ENCODE measurements around the gene NFS1. TPM values are rescaled to one million over a fixed set of nuclear protein-coding genes. Genes with fewer than 3 reads are reported as not detected.
A peak's percentile ranks its signal among the peaks of the same experiment; 100 is the strongest.
"Not testable (repeated sequence)": the region's sequence is repeated elsewhere in the genome, so short reads cannot be mapped to it uniquely, and the experiment has no call there.

The NFS1 gene
- total RNA-seq, 2 donors from 2014 or later: 43.3 to 46.0 TPM

- H3K27ac Mint-ChIP-seq: peak overlapping the region; percentile 88
Observed at GRCh38 chr20:35723652-35724320, 24.6 kb upstream of the NFS1 start.

DNA sequence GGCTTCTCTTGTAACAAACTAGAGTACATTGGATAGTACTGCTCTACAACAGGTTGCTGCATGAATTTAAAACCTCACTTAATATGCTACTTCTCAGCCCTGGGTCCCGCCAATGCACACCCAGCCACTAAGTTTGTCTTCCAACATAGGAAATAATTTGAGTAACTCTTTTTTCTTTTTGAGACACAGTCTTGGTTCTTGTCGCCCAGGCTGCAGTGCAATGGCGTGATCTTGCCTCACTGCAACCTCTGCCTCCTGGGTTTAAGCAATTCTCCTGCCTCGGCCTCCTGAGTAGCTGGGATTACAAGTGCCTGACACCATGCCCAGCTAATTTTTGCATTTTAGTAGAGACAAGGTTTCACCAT lies 24.1 kb upstream of the NFS1 start:
- not testable (repeated sequence) for H3K9me3 Mint-ChIP-seq; H3K27me3 Mint-ChIP-seq (ENCODE audit: low read depth); DNase-seq
- Mint-ChIP-seq H3K4me1 (ENCODE audit: low read depth) (peaks cover 53% of the 10 kb centered on the region), H3K36me3 (ENCODE audit: insufficient read depth in 2 of 2) (peaks cover 32 to 71% of the 10 kb centered on the region in 2 donors), H3K27ac (peak overlapping the region; percentile 88), H3K4me3 (peak overlapping the region in 1 of 2 donors; percentile 54)
- peak in 1 of 2 donors; percentile 6 for ATAC-seq (replicated peaks in 1 of 2)

More at GRCh38 chr20:35723652-35724320, 24.6 kb upstream of the NFS1 start:
- H3K27me3 Mint-ChIP-seq (ENCODE audit: low read depth); H3K9me3 Mint-ChIP-seq; DNase-seq: not testable (repeated sequence)
- peak in 1 of 2 donors; percentile 1 for ATAC-seq (replicated peaks in 1 of 2)
- Mint-ChIP-seq H3K4me1 (ENCODE audit: low read depth) (peaks cover 52% of the 10 kb centered on the region), H3K4me3 (peak overlapping the region in 1 of 2 donors; percentile 31), H3K36me3 (ENCODE audit: insufficient read depth in 2 of 2) (peaks cover 32 to 73% of the 10 kb centered on the region in 2 donors)

DNA sequence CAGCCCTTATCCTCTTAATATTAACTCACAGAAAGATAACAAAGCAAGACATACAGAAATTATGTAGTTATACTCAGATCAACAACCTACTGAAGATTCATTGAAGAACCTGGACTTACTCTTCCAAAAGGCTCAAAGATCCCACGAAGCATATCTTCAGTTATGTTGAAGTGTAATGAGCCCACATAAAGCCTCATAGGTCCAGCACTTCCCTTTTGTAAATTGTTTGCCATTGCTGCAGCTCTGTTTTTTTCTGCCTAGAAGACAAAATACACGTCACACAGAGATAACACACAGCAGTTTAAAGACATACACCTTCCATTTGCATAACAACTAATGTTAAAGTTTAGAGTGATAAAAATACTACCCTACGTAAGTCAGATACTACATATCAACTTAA lies 22.5 kb upstream of the NFS1 start:
- H3K4me3 Mint-ChIP-seq: peak overlapping the region in 1 of 2 donors; percentile 5
- no peaks in the 10 kb centered on the region for H3K9me3 Mint-ChIP-seq

DNA sequence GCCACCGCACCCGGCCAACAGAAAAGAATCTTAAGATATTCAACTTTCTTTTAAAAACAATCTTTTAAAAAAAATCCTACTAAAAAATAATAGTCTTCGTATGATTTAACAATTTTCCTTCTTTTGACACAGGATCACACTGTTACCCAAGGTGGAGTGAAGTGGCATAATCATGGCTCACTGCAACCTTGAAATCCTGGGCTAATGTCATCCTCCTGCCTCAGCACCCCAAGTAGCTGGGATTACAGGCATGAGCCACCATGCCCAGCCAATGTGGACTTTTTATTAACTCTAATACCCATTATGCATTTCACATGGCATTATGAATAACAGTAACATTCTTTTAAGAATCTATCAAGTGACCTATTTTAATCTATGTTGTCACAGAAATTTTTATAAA lies 22.1 kb upstream of the NFS1 start:
- Mint-ChIP-seq H3K27ac (peak overlapping the region; percentile 45), H3K27me3 (ENCODE audit: low read depth) (no peaks in the 10 kb centered on the region), H3K4me1 (ENCODE audit: low read depth) (peaks cover 59% of the 10 kb centered on the region), H3K4me3 (no peak overlapping the region), H3K36me3 (ENCODE audit: insufficient read depth in 2 of 2) (peaks cover 29 to 76% of the 10 kb centered on the region in 2 donors), H3K9me3 (no peaks in the 10 kb centered on the region)
- no peak for ATAC-seq (replicated peaks in 1 of 2)
- DNase-seq: no peak

More for the DNA sequence above, 22.5 kb upstream of the NFS1 start:
- ATAC-seq (replicated peaks in 1 of 2): no peak
- Mint-ChIP-seq H3K36me3 (ENCODE audit: insufficient read depth in 2 of 2) (peaks cover 31 to 77% of the 10 kb centered on the region in 2 donors), H3K27me3 (ENCODE audit: low read depth) (no peaks in the 10 kb centered on the region), H3K27ac (peak overlapping the region; percentile 45), H3K4me1 (ENCODE audit: low read depth) (peaks cover 61% of the 10 kb centered on the region)
- no peak for DNase-seq

DNA sequence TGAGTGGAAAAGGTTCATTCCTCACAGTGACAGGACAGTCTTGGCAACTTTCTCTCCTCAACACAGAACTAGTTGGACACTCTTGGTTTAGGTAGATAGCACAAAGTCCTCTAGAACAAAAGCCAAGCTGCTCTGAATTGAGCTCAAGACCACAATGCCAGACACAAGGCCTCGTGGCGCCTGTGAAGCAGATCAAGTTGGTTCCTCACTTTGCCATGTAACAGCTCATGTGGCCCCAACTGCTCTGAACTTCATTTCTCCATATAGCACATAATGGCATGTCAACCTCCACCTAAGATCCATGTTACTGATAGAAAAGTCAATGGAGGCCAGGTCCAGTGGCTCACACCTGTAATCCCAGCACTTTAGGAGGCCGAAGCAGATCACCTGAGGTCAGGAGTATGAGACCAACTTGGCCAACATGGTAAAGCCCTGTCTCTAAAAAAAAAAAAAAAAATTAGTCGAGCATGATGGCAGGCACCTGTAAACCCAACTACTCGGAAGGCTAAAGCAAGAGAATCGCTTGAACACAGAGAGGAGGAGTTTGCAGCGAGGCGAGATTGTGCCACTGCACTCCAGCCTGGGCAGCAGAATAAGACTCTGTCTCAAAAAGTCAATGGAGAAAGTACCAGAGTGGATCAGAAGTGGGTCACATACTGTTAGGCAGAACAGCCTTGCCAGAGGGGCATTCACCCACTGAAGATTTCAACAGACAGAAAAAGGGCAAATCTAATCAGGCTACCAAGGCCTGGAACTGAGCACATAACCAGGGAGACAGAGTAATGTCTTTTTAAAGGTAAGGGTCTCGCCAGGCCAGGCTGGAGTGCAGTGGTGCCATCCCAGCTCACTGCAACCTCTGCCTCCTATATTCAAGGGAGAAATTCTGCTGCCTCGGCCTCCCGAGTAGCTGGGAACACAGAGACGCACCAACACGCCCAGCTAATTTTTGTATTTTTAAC lies 21.3 kb upstream of the NFS1 start:
- Mint-ChIP-seq H3K4me1 (ENCODE audit: low read depth) (peaks cover 58% of the 10 kb centered on the region), H3K4me3 (no peak overlapping the region), H3K27me3 (ENCODE audit: low read depth) (no peaks in the 10 kb centered on the region), H3K9me3 (no peaks in the 10 kb centered on the region), H3K36me3 (ENCODE audit: insufficient read depth in 2 of 2) (peaks cover 30 to 71% of the 10 kb centered on the region in 2 donors), H3K27ac (peak overlapping the region; percentile 78)
- ATAC-seq (replicated peaks in 1 of 2): peak in 1 of 2 donors; percentile 3
- no peak for DNase-seq

DNA sequence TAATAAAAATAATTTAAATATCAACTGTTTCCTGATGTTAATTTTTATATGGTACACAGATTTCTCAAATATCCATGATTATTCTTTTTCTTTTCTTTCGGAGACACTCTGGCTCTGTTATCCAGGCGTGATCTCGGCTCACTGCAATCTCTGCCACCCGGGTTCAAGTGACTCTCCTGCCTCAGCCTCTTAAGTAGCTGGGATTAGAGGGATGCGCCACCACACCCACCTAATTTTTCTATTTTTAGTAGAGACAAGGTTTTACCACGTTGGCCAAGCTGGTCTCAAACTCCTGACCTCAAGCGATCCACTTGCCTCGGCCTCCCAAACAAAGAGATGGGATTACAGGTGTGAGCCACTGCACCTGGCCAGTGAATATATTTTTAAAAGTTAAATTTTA lies 20.6 kb upstream of the NFS1 start:
- H3K9me3 Mint-ChIP-seq: no peaks in the 10 kb centered on the region
- H3K36me3 Mint-ChIP-seq (ENCODE audit: insufficient read depth in 2 of 2): peaks cover 26 to 69% of the 10 kb centered on the region in 2 donors
- no peak for DNase-seq
- H3K27ac Mint-ChIP-seq: peak overlapping the region; percentile 24
- H3K4me1 Mint-ChIP-seq (ENCODE audit: low read depth): peaks cover 60% of the 10 kb centered on the region
- H3K4me3 Mint-ChIP-seq: no peak overlapping the region
- no peaks in the 10 kb centered on the region for H3K27me3 Mint-ChIP-seq (ENCODE audit: low read depth)
- ATAC-seq (replicated peaks in 1 of 2): no peak

DNA sequence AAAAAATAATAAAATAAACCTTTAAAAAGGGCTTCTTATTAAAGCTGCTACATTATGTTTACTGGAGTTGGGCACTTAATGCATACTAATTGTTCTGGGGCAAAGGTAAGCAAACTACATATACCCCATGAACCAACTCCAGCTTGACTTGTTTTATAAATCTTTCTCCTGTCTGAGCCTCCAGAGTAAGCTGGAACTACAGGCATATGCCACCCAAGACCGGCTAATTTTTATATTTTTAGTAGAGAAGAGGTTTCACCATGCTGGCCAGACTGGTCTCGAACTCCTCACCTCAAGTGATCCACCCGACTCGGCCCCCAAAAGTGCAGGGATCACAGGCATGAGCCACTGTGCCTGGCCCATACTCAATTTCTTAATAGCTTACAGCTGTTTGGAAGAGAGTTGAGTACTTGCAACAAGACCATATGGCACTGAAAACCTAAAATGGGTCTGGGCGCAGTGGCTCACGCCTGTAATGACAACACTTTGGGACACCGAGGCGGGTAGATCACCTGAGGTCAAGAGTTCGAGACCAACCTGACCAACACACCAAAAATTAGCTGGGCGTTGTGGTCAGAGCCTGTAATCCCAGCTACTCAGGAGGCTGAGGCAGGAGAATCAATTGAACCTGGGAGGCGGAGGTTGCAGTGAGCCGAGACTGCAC lies 20.0 kb upstream of the NFS1 start:
- no peaks in the 10 kb centered on the region for H3K27me3 Mint-ChIP-seq (ENCODE audit: low read depth)
- H3K27ac Mint-ChIP-seq: no peak overlapping the region
- peaks cover 22 to 67% of the 10 kb centered on the region in 2 donors for H3K36me3 Mint-ChIP-seq (ENCODE audit: insufficient read depth in 2 of 2)
- no peaks in the 10 kb centered on the region for H3K9me3 Mint-ChIP-seq
- DNase-seq (no peak), ATAC-seq (replicated peaks in 1 of 2) (peak in 1 of 2 donors; percentile 1)
- peaks cover 63% of the 10 kb centered on the region for H3K4me1 Mint-ChIP-seq (ENCODE audit: low read depth)
- no peak overlapping the region for H3K4me3 Mint-ChIP-seq

- DNase-seq; H3K9me3 Mint-ChIP-seq; H3K27me3 Mint-ChIP-seq (ENCODE audit: low read depth); H3K27ac Mint-ChIP-seq; H3K4me3 Mint-ChIP-seq: not testable (repeated sequence)
- peaks cover 63% of the 10 kb centered on the region for H3K4me1 Mint-ChIP-seq (ENCODE audit: low read depth)
- ATAC-seq (replicated peaks in 1 of 2): peak in 1 of 2 donors; percentile 5
- peaks cover 24 to 66% of the 10 kb centered on the region in 2 donors for H3K36me3 Mint-ChIP-seq (ENCODE audit: insufficient read depth in 2 of 2)
Observed at GRCh38 chr20:35718321-35718720, 19.2 kb upstream of the NFS1 start.

DNA sequence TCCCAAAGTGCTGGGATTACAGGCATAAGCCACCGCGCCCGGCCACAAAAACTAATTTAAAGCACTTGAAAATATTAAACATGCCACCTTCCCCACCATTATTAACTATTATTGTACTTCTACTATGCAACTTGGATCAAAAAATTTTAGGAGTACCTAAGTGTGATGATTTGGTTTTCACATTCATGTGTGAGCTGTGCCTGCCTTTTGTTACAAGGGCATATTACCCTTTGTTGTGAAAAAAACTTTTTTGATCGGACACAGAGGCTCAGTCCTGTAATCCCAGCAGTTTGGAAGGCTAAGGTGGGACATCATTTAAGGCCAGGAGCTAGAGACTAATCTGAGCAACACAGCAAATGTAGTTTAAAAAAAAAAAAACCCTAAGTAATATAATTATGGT lies 17.2 kb upstream of the NFS1 start:
- peak overlapping the region; percentile 72 for H3K27ac Mint-ChIP-seq
- H3K9me3 Mint-ChIP-seq: no peaks in the 10 kb centered on the region
- no peak overlapping the region for H3K4me3 Mint-ChIP-seq
- H3K36me3 Mint-ChIP-seq (ENCODE audit: insufficient read depth in 2 of 2): peaks cover 17 to 62% of the 10 kb centered on the region in 2 donors
- no peak for DNase-seq
- ATAC-seq (replicated peaks in 1 of 2): no peak
- H3K4me1 Mint-ChIP-seq (ENCODE audit: low read depth): peaks cover 61% of the 10 kb centered on the region
- H3K27me3 Mint-ChIP-seq (ENCODE audit: low read depth): no peaks in the 10 kb centered on the region

DNA sequence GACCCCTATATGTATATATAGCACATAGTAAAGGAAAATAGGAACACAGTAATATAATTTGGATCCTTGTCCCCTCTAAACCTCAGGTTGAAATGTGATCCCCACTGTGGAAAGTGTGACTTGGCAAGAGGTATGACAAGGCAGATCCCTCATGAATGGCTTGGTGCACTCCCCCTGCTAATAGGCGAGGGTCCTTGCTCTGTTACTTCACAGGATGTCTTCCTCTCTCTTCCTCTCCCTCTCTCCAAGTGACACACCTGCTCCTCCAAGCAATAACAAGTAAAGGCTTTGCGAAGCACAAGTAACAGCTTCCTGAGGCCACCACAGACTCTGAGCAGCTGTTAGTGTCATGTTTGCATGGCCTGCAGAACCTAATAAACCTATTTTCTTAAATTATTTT lies 16.5 kb upstream of the NFS1 start:
- no peaks in the 10 kb centered on the region for H3K27me3 Mint-ChIP-seq (ENCODE audit: low read depth)
- DNase-seq (no peak), ATAC-seq (replicated peaks in 1 of 2) (peak; percentile 6 to 7)
- no peaks in the 10 kb centered on the region for H3K9me3 Mint-ChIP-seq
- peaks cover 17 to 63% of the 10 kb centered on the region in 2 donors for H3K36me3 Mint-ChIP-seq (ENCODE audit: insufficient read depth in 2 of 2)
- peaks cover 63% of the 10 kb centered on the region for H3K4me1 Mint-ChIP-seq (ENCODE audit: low read depth)
- peak overlapping the region; percentile 2 for H3K27ac Mint-ChIP-seq
- no peak overlapping the region for H3K4me3 Mint-ChIP-seq

DNA sequence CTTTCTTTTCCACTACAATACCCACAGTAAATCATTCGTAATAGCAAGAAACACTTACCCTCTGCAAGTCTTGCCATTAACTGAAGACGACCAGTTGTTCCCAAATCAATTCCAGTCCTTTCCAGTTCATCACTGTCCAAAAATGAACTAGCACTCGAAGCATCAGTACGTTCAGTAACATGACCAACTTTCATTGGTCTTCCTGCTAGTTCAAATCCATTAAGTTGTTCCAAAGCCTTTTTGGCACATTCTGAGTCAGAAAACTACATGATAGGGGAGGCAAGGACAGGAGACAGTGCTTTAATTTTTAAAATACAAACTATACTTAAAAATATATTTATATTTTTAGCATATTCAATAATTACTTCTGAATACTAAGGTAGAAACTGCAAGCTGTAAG lies 15.0 kb upstream of the NFS1 start:
- Mint-ChIP-seq H3K27ac (peak overlapping the region; percentile 5), H3K4me3 (no peak overlapping the region), H3K9me3 (no peaks in the 10 kb centered on the region), H3K4me1 (ENCODE audit: low read depth) (peaks cover 63% of the 10 kb centered on the region), H3K36me3 (ENCODE audit: insufficient read depth in 2 of 2) (peaks cover 13 to 59% of the 10 kb centered on the region in 2 donors), H3K27me3 (ENCODE audit: low read depth) (no peaks in the 10 kb centered on the region)
- ATAC-seq (replicated peaks in 1 of 2) (no peak), DNase-seq (no peak)

GRCh38 chr20:35713120-35713519 lies 14.0 kb upstream of the NFS1 start:
- Mint-ChIP-seq H3K36me3 (ENCODE audit: insufficient read depth in 2 of 2) (peaks cover 13 to 59% of the 10 kb centered on the region in 2 donors), H3K4me3 (peak overlapping the region in 1 of 2 donors; percentile 39), H3K27ac (peak overlapping the region; percentile 31), H3K4me1 (ENCODE audit: low read depth) (peaks cover 65% of the 10 kb centered on the region)
- not testable (repeated sequence) for DNase-seq; H3K9me3 Mint-ChIP-seq; ATAC-seq (replicated peaks in 1 of 2); H3K27me3 Mint-ChIP-seq (ENCODE audit: low read depth)

Data from activated T-cell treated with anti-CD3 and anti-CD28 coated beads, Interleukin-2, amount 50 U/mL, for 72 hours (primary cell).